GM21526 (cell line): Measurements from ENCODE around the gene METTL27.
"Not testable (repeated sequence)": the region's sequence is repeated elsewhere in the genome, so short reads cannot be mapped to it uniquely, and the experiment has no call there.

Source experiments
- ATAC-seq: cut with Tn5 transposase; IDR thresholded peaks from one replicate; pipeline ENCODE4 v1.9.1; 2021; ENCODE audit warnings: moderate library complexity; ENCODE audit not compliant: unreplicated experiment, low FRiP score

The METTL27 gene

DNA sequence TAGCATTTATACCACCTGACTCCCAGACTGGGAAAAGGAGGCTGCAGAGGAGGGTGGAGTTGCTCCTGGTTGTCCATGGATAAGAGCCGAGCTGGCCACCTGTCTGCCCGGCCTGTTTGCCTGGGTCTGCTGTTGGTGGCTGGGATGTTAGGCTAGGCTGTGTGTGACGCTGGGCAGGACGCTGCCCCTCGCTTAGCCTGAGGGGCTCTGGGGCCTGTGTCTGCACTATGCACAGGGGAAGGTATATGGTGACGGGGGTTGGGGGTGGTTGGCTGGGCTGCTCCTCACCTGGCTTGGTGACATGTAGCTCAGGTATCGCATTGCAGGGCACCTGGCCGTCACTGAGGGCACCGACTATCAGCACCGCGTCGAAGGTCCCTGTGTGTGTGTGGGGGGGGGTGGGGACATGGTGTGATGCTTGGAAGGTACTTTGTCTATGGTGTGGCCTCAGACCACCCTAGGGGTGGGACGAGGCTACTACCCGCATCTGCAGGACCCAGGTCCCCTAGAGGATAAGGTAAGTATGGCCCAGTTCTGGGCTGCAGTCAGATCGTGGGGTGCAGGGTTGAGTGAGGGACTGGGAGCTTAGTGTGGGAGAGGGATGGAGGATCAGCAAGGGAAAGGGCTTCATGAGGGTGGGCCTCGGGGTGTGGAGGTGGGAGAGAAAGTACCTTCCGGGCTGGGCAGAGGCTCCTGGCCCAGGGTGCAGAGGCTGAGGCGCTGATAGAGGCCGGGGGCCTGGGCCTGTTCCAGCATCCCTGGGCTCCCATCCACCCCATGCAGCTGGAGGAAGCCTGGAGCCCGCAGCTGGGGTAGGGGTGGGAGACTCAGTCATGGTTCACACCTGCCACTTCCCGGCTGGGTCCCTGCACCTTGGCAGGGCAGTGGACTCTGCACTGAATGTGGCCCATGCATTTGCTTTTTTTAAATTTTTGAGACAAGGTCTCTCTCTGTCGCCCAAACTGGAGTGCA lies 2.3 kb downstream of the METTL27 start:
- no peak for ATAC-seq

- no peak for ATAC-seq
Observed at GRCh38 chr7:73839290-73839689, 3.0 kb downstream of the METTL27 start.

DNA sequence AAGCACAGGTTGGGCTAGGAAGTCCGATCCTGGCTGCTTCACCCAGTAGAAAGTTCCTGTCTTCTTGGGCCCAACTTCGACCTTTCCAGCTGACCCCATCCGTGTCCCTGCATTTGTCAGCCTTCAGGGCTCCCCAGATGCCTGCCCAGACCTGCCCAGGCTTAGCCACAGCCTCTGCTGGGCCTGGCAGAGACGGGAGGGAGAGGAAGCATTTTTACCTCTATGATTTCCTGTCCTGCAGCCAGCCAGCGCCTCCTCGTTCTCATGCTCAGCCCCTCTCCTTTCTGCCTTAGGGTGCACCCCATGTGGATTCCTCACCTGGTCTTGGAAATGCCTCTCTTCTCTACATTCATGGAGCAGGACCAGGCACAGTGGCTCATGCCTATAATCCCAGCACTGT lies 3.7 kb downstream of the METTL27 start:
- ATAC-seq, result no peak

DNA sequence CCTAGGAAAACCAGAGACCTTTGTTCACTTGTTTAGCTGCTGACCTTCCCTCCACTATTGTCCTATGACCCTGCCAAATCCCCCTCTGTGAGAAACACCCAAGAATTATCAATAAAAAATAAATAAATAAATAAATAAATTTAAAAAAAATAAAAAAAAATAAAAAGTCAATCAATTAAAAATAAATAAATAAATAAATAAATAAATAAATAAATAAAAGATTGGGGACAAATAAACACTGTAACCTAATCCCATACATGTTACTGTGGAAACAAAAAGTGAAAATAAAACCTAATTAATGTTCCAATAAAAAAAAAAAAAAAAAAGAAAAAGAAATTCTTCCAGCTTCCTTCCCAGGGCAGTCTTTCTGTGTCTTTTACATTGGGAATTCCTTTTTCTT lies 5.1 kb downstream of the METTL27 start:
- ATAC-seq, result not testable (repeated sequence)

- no peak for ATAC-seq
Observed at GRCh38 chr7:73834626-73835191, 7.6 kb downstream of the METTL27 start.

DNA sequence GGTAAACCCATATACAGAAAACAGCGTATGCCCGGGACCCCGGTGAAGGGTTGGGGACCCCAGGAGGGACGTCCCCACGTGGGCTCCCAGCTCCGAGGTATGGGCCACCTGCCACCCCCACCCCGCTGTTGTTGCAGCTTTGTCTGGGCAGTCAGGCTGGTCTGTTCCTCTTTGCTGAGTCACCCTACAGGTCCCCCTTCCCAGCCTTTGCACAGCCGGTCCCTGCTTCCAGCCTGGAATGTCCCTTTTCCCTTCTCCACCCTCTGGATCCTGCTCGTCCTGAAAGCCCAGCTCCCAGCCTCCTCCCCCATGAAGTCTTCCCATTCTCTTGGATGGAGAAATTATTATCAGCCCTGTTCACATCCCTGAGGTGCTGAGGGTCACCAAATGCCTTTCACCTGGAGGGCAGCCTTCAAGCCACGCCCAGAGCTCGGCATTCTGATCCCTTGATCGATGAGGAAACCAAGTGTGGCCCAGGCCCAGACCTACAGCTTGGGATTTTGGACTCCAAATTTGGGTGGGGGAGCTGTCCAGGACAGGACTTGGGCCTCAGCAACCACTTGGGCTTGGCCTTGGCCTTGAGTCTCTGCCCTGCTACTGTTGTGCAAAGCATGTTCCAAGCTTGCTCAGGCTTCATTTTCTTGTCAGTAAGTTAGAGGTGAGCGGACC lies 8.9 kb downstream of the METTL27 start:
- ATAC-seq, result no peak

- no peak for ATAC-seq
Observed at GRCh38 chr7:73832806-73833205, 9.5 kb downstream of the METTL27 start.

DNA sequence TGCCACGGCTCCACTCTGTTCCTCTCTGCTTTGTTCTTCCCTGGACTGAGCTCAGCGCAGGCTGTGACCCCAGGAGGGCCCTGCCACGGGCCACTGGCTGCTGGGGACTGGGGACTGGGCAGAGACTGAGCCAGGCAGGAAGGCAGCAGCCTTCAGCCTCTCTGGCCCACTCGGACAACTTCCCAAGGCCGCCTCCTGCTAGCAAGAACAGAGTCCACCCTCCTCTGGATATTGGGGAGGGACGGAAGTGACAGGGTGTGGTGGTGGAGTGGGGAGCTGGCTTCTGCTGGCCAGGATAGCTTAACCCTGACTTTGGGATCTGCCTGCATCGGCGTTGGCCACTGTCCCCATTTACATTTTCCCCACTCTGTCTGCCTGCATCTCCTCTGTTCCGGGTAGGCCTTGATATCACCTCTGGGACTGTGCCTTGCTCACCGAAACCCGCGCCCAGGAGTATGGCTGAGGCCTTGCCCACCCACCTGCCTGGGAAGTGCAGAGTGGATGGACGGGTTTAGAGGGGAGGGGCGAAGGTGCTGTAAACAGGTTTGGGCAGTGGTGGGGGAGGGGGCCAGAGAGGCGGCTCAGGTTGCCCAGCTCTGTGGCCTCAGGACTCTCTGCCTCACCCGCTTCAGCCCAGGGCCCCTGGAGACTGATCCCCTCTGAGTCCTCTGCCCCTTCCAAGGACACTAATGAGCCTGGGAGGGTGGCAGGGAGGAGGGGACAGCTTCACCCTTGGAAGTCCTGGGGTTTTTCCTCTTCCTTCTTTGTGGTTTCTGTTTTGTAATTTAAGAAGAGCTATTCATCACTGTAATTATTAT lies 10.3 kb downstream of the METTL27 start:
- no peak for ATAC-seq

DNA sequence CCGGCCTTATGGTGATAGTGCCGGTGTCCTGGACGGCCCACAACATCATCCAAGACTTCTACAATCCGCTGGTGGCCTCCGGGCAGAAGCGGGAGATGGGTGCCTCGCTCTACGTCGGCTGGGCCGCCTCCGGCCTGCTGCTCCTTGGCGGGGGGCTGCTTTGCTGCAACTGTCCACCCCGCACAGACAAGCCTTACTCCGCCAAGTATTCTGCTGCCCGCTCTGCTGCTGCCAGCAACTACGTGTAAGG lies 10.8 kb downstream of the METTL27 start:
- ATAC-seq, result no peak

DNA sequence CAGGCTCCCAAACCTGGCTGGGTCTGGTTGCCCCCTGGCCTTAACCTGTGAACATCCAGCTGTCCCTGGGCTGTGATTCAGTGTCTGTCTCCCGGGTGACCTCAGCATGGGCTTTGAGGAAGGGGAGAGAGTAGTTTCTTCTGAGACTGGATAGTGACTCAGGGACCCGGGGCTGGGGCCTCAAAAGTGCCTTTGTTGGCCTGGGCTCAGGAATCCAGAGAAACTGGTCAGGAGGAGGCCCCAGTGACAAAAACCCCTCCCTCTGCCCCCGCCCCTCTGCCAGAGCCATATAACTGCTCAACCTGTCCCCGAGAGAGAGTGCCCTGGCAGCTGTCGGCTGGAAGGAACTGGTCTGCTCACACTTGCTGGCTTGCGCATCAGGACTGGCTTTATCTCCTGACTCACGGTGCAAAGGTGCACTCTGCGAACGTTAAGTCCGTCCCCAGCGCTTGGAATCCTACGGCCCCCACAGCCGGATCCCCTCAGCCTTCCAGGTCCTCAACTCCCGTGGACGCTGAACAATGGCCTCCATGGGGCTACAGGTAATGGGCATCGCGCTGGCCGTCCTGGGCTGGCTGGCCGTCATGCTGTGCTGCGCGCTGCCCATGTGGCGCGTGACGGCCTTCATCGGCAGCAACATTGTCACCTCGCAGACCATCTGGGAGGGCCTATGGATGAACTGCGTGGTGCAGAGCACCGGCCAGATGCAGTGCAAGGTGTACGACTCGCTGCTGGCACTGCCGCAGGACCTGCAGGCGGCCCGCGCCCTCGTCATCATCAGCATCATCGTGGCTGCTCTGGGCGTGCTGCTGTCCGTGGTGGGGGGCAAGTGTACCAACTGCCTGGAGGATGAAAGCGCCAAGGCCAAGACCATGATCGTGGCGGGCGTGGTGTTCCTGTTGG lies 11.4 kb downstream of the METTL27 start, which contains the start of gene CLDN4:
Gene CLDN4, plus strand, starts transcription at position 316 of the 903 bp plus-strand sequence. Its CDS starts 206 bp downstream, at position 522.
- no peak for ATAC-seq

DNA sequence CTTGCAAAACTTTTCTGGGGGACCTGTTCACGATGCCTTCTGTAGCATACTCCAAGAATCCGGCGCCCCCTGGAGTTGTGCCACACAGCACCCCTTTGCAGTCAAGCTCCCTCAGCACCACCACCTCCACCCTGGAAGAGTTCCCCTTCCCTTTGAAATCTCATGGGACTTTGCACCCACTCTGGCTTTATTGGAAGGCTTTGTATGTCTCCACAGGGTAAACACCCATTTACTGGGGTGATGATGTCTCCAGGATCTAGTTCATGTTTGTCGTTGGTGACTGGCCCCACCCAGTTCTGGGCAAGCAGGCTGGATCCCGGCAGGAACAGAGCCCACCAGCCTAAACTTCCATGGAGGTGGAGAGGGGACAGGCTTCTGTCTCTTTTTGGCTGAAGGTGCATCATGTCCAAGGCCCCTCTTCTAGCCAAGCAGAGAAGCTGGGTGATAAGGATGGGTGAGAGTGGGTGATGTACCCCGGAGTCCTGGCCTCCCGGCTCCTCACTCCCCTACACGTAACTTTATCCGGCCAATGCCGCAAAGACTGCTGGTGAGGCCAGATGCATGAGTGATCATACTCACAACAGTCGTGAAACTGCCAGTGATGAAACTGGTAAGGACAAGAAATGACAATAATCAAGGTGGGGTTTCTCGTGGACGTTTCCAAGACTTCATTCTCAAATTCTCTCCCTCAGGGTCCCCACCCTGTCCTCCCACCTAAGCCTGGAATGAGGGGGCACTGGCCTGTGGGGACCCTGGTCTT lies 12.2 kb downstream of the METTL27 start:
- no peak for ATAC-seq

- no peak for ATAC-seq
Observed at GRCh38 chr7:73829505-73829904, 12.8 kb downstream of the METTL27 start.

DNA sequence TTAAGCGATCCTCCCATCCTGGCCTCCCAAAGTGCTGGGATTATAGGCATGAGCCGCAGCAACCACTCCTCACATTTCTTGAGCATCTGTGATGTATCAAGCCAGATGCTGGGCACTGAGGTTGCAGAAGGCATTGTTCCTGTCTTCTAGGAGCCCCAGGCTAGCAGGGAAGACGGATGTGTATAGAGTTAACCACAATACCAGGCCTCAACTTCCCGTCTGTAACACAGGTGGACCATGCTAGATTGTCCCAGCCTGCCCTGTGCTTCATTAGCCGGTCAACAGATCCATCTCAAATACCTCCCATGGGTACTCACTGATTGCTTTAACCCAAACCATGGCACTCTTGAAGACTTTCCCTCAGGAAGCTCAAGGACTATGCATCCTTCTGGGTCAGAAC lies 13.3 kb downstream of the METTL27 start:
- no peak for ATAC-seq

GRCh38 chr7:73828107-73828803 lies 14.1 kb downstream of the METTL27 start:
- ATAC-seq, result no peak

- ATAC-seq, result no peak
Observed at GRCh38 chr7:73827567-73828106, 14.7 kb downstream of the METTL27 start.

DNA sequence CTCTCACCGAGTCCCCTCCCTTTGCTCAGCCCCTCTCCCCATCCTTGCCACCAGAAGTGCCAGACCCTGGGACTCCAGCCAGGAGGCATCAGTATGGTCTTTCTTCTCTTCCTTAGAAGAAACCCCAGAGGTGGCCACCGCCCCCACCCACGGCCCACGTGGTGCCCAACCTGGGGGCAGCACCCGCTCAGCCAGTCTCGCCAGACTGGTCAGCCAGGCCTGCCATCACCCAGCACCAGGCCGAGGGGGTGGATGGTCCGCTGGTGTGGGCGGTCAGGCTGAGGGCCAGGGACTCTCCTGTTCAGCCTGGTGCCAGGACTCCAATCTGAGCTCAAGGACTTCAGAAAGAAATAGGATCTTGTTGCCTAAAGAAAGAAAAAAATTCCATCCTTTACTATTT lies 17.3 kb downstream of the METTL27 start:
- no peak for ATAC-seq

GRCh38 chr7:73823873-73824592 lies 18.3 kb downstream of the METTL27 start:
- no peak for ATAC-seq

DNA sequence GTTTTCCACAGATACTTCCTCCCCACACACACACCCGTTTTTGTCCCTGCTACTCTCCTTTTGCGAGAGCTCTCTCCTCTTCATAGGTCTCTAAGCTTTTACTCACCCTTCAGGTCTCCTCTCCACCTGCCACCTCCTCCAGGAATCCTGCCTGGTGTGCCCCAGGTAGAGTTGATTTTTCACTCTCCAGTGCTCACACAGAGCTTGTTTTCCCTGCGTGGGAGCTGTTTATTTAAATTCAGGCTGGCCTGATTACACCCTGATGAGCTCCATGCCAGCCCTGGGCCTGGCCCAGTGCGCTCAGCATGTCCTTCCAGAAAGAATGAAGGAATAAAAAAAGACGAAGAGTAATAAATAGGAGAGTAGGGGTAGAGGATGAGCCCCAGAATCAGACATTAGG lies 19.1 kb downstream of the METTL27 start:
- no peak for ATAC-seq
